Erythroblast (primary cell): ENCODE measurements around the gene MGAT1.

Source experiments
- GATA1 ChIP-seq: IDR thresholded peaks from 2 replicates; pipeline ENCODE4 v1.6.1; 2011; ENCODE audit warnings: low read depth, mild to moderate bottlenecking, control low read depth, low read length, moderate library complexity
- POLR2A ChIP-seq: IDR thresholded peaks from 2 replicates; pipeline ENCODE4 v1.6.1; 2011; ENCODE audit warnings: mild to moderate bottlenecking, low read length

- peak; percentile 6 for TF ChIP-seq POLR2A
- no peak for TF ChIP-seq GATA1
Measured at GRCh38 chr5:180850434-180851078, 48.0 kb upstream of the MGAT1 start.
